ENCODE data around the gene ACSS2. TPM values are rescaled to one million over a fixed set of nuclear protein-coding genes. Genes with fewer than 3 reads are reported as not detected.

The ACSS2 gene
- total and polyA plus RNA-seq, 2 of the 8 experiments (the other 6 are each of a cell fraction or from before 2014, with no cell fraction given) = 17.7 to 24.2 TPM

DNA sequence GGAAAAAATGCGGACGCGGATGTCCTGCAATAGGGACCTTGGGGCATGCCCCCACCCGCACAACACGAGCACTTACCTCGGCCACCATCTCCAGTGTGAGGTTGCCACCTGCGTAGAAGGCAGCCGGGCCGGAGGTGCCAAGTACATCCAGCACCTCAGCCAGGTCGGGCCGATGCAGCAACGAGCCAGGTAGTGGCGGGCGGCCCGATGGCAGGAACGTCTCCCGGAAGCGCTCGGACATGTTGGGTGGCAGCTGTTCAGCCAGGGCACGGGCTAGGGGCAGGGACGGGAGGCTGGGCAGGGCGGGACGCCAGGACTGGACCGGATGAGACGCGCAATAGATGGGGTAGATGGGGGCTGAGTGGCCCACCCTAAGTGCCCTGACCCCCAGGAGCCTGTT is 17.0 kb upstream of the ACSS2 start:
- Histone ChIP-seq H3K4me2 (ENCODE audit: insufficient read depth in 1 of 2, low read depth in 2 of 2, low read length in 2 of 2) (no peak overlapping the region), H2BK20ac (ENCODE audit: low read length) (no peak overlapping the region), H3K79me2 (ENCODE audit: control insufficient read depth in 1 of 2, insufficient read depth in 2 of 2, low read length in 2 of 2) (no peaks in the 10 kb centered on the region), H3K4ac (replicated peaks; ENCODE audit: insufficient read length, low read depth, low read length) (no peak overlapping the region), H3K4me3 (ENCODE audit: extremely low read depth in 1 of 4, insufficient read depth in 2 of 4, low read depth in 3 of 4, low read length in 4 of 4) (no peak overlapping the region), H4K8ac (ENCODE audit: extremely low read depth, insufficient read depth, low read length) (no peak overlapping the region; the same call in 1 of the 2 replicates), H2BK120ac (replicated peaks; ENCODE audit: low read depth, low read length) (no peak overlapping the region), H3K14ac (ENCODE audit: insufficient read length) (no peak overlapping the region), H3K4me1 (replicated peaks in 1 of 4; ENCODE audit: control insufficient read depth in 3 of 4, insufficient read depth in 4 of 4, low read length in 3 of 4) (peaks cover 5 to 15% (median 7%) of the 10 kb centered on the region in 4 experiments; a peak in 6 of 7 replicates), H3K27ac (ENCODE audit: low read depth, low read length) (no peak overlapping the region), H3K18ac (ENCODE audit: extremely low read depth, low read length) (no peak overlapping the region), H2BK12ac (ENCODE audit: low read depth, low read length) (peak overlapping the region; percentile 17; the same call in 1 of the 2 replicates), H2BK15ac (ENCODE audit: low read length) (no peak overlapping the region), H3K56ac (replicated peaks; ENCODE audit: insufficient read length, low read depth, low read length) (no peak overlapping the region), H3K23ac (ENCODE audit: insufficient read length) (no peak overlapping the region), H4K5ac (ENCODE audit: insufficient read length, low read depth, low read length) (no peak overlapping the region), H3K36me3 (ENCODE audit: control insufficient read depth in 2 of 4, insufficient read depth in 4 of 4, low read length in 3 of 4) (peaks cover 0 to 10% (median 6%) of the 10 kb centered on the region in 4 experiments; a peak in 6 of 8 replicates), H2BK5ac (ENCODE audit: low read depth, low read length) (no peak overlapping the region), H4K91ac (replicated peaks; ENCODE audit: insufficient read length, low read length) (no peak overlapping the region), H3K79me1 (ENCODE audit: low read depth, low read length) (no peaks in the 10 kb centered on the region), H3K9me3 (ENCODE audit: insufficient read depth in 2 of 2, low read depth in 1 of 2, low read length in 1 of 2) (no peaks in the 10 kb centered on the region), H2AFZ (ENCODE audit: low read length) (no peak overlapping the region), H4K20me1 (replicated peaks in 1 of 2; ENCODE audit: control insufficient read depth in 1 of 2, insufficient read depth in 2 of 2, low read length in 2 of 2) (no peaks in the 10 kb centered on the region), H2AK5ac (ENCODE audit: low read depth, low read length) (no peak overlapping the region), H3K9ac (replicated peaks in 1 of 4; ENCODE audit: extremely low read depth in 1 of 4, low read depth in 3 of 4, low read length in 3 of 4) (no peak overlapping the region), H3K27me3 (replicated peaks in 1 of 4; ENCODE audit: control insufficient read depth in 3 of 4, extremely low read depth in 1 of 4, insufficient read depth in 3 of 4, low read length in 3 of 4) (no peaks in the 10 kb centered on the region; a peak in 1 of 7 replicates), H3K23me2 (ENCODE audit: low read depth, low read length) (peaks cover 2% of the 10 kb centered on the region; the same call in 1 of the 2 replicates)
- POLR2A ChIA-PET (ENCODE audit: partially characterized antibody) = no interaction called here
- no peak for DNase-seq (ENCODE audit: low read depth in 1 of 2, low spot score in 2 of 2)
- 94% methylated on average over 20 of the region's 26 CpGs; no CpG with 5 or more reads in 1 of the 2 experiments for WGBS, 2 experiments (ENCODE audit: extremely low coverage in 1 of 2, insufficient coverage in 1 of 2, insufficient read length in 1 of 2, insufficient replicate concordance in 2 of 2, low coverage in 1 of 2, low lambda C conversion rate in 2 of 2, missing lambda C conversion rate in 1 of 2)
- TF ChIP-seq PHF8 (conservative IDR thresholded peaks at IDR 0.05; ENCODE audit: low read depth, low read length) = no peak
- no peak for TF ChIP-seq JUN (IDR thresholded peaks at IDR 0.05; ENCODE audit: low read depth, low read length)
- TF ChIP-seq RNF2 (IDR thresholded peaks at IDR 0.05; ENCODE audit: borderline replicate concordance, low read depth, low read length, missing control alignments, poor library complexity, severe bottlenecking) = no peak
- TF ChIP-seq SUZ12 (IDR thresholded peaks at IDR 0.05; ENCODE audit: low read length) = no peak
- TF ChIP-seq CEBPB (IDR thresholded peaks at IDR 0.05; ENCODE audit: low read depth, low read length) = no peak
- no peak for TF ChIP-seq TCF12 (IDR thresholded peaks at IDR 0.05; ENCODE audit: low read depth, low read length)
- TF ChIP-seq HDAC2 (IDR thresholded peaks at IDR 0.05; ENCODE audit: borderline replicate concordance in 1 of 2, low read depth in 2 of 2, low read length in 2 of 2) = no peak
- CTCF ChIA-PET (ENCODE audit: partially characterized antibody) = no interaction called here
- FAIRE-seq = no peak
